Astrocyte of the cerebellum (primary cell): ENCODE measurements around the gene NCLN.

Experiments used
- DNase-seq: peaks from one replicate; pipeline ENCODE4 v3.0.0-alpha.2; 2011; ENCODE audit warnings: low read depth
- H3K4me3 ChIP-seq: 2 replicates; pipeline ENCODE4 v1.5.1; 2011; ENCODE audit warnings: mild to moderate bottlenecking, low read depth, low read length, moderate library complexity
- CTCF ChIP-seq: IDR thresholded peaks from 2 replicates; pipeline ENCODE4 v1.5.1; 2012; ENCODE audit warnings: low read length, low read depth, moderate library complexity, mild to moderate bottlenecking; ENCODE audit errors: missing control alignments
- in situ Hi-C: cut with HindIII; loops from 2 replicates; pipeline ENCODE4 v1.10.0; 2017; ENCODE audit warnings: low sequenced_read_pairs

The NCLN gene

GRCh38 chr19:3184847-3185460 is 776 bp upstream of the NCLN start:
- peak overlapping the region; percentile 84 for H3K4me3 ChIP-seq
- no peak for TF ChIP-seq CTCF
- in situ Hi-C loops: no loop called here
- DNase-seq: peak; percentile 46

GRCh38 chr19:3186160-3186688 is 494 bp downstream of the NCLN start:
- peak overlapping the region; percentile 84 for H3K4me3 ChIP-seq
- no peak for TF ChIP-seq CTCF
- in situ Hi-C loops: no loop called here
- DNase-seq: no peak

GRCh38 chr19:3186891-3187661 is 1.3 kb downstream of the NCLN start:
- in situ Hi-C loops: no loop called here
- TF ChIP-seq CTCF: no peak
- no peak for DNase-seq
- peak overlapping the region; percentile 84 for H3K4me3 ChIP-seq

- H3K4me3 ChIP-seq: no peak overlapping the region
- in situ Hi-C loops: no loop called here
- no peak for TF ChIP-seq CTCF
- DNase-seq: no peak
Observed at GRCh38 chr19:3187662-3188511, 2.2 kb downstream of the NCLN start.

- H3K4me3 ChIP-seq: no peak overlapping the region
- in situ Hi-C loops: no loop called here
- no peak for TF ChIP-seq CTCF
- no peak for DNase-seq
Observed at GRCh38 chr19:3188627-3189596, 3.2 kb downstream of the NCLN start.
